Activated naive CD4-positive, alpha-beta T cell treated with anti-CD3 and anti-CD28 coated beads, Interleukin-2, amount 50 U/mL, for 16 hours (primary cell): Measurements from ENCODE around the gene RLBP1.

Source experiments
- DNase-seq: peaks from one replicate; pipeline ENCODE4 v3.0.0-alpha.2; 2020

Gene RLBP1

DNA sequence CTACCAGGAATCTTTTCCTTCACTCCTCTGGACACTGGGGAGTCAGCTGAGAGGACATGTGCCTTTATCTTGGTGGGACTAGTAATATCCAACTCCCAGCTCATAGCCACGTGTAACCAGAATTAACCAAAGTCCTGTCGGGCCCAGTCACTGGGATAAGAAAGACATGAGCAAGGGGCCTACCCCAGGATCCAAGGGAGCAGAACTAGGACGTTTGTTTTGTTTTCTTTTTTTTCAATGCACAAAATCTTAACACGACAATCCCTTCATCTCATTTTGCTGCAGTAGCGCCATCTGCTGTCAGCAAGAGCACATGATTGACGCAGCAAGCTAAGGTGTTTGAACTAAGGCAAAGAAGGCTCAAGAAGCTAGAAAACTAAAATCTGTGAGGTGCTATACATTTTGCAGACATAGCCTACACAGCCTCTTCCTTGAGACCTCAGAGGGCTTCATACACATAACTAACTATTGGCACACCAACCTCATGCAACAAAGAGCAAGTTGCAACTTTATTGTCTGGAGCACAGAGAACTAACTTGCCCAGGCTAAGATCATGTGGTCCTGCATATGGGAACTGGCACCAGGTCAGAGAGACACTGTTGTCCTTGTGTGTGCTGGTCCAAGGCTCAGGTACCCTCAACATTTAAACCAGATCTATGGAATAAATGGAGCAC is 43.6 kb downstream of the RLBP1 start:
- peak; percentile 67 for DNase-seq

DNA sequence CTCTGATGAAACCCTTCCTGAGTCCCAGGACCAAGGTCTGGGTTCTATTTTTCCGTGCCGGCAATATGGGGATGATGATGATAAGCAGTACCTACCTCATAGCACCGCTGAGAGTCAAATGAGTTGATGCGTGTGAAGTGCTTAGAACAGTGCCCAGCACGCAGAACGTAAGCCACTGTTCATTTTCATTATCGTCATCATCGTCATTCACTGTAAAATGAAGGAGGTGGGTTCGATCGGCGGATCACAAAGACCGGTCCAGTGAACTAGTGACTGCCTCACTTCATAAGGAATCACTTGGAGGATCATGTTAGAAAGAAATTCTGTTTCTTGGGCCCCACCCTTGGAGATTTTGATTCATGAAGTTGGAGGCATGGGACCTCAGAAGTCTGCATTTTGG is 44.3 kb downstream of the RLBP1 start:
- DNase-seq = no peak

DNA sequence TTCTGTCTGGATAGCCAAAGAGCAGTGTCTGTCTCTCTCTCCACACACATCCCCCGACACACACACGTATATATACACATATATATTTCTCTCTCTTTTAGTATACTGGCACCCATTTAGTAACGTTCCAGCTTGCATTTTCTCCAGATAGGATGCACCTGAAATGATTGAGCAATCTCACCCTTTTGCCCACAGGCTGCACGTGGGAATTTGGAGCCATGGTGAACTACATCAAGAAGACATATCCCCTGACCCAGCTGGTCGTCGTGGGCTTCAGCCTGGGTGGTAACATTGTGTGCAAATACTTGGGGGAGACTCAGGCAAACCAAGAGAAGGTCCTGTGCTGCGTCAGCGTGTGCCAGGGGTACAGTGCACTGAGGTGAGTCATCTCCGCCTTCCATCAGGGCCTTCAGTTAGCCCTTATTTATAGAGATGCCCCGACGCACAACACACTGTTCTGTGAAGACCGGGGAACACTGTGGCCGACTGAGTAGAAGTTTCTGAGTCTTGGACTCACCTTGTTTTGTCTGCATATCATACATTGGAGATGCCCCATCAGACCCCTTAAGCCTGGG is 45.7 kb downstream of the RLBP1 start:
- DNase-seq = no peak

DNA sequence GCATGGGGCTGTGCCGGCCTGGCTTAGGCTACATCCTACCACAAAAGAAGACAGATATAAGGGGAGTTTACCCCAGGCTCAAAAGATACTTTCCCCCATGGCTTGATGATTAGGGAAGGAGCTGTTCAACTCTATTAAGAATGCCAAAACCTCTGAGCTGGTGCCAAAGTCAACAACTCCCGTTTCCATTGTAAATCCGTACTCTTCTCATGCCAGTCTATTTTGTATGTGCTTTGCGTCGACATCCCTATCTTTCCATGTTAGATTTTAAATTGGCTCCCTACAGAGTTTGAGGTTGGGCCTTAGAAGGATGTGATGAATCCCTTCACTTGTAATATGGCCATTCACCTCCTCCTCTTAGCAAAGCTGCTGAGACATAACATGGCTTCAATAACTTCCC is 46.9 kb downstream of the RLBP1 start:
- DNase-seq = no peak

DNA sequence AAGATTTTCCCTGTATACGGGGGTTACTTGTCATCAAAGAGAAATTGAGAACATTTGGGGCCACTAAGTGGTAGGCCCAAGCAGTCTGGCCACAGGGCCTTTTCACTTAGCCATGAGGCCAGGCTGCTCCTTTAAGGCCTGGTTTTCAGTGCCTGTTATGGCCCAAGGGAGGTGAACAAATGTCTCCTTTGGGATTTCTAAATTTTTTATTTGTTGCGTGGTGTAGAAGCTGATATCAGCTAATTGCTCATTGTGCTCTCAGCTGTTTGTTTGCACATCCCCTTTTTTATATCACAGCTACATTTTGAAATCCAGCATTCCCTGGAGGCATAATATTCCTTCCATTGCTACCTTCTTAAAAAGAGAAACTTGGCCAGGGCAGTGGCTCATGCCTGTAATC is 48.5 kb downstream of the RLBP1 start:
- no peak for DNase-seq

DNA sequence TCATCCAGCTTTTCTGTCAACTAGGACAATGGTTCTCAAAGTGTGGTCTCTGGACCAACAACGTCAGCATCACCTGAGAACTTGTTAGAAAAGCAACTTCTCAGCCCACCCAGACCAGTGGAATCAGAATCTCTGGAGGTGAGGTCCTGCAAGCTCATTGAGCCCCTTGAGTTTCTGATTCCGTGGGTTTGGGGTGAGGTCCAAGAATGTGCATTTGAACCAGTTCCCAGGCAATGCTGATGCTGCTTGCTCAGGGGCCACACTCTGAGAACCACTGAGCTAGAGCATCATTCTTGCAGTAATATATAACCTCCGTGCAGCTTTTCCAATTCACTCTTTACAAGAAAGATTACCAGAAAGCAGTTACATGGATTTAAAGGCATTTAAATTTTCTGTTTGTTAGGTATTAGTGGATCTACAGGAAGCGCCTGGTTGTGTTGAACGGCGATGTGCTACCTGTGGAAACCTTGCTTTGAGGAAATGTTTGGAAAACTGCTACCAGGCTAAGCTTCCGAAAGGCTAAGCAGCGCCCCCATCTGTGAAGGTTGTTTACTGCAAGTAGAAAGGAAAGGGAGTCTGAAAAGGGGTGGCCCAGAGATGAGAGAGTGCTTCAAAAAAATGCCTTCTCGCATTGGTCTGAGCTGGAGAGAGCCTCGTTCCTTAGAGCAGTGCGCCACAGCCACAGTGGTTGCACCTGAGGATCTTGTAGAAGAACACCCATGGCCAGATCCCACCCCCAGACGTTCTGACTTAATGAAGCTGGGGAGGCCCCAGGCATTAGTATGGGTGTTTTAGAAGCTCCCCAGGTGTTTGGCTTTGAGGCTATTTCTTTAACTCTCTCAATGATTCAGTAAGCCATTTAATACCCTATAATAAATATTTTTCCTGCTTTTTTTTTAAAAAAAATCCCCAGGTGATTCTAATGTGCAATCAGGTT is 50.0 kb downstream of the RLBP1 start:
- peak; percentile 19 for DNase-seq

DNA sequence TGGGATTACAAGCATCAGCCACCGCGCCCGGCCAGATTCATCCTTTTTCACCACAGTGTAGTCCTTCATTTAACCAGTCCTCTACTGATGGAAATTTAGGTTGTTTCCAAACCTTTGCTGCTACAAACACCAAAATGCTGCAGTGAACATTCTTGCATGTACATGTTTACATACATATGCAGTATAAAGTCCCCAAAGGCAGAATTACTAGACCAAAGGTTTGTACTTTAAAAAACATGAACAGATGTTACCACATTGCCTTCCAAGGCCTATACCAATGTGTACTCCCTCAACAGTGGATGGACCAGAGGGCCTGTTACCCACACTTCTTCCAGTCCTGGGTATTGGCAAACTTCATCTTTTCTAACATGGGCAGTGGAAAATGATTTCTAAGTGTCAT is 51.0 kb downstream of the RLBP1 start:
- DNase-seq = no peak

DNA sequence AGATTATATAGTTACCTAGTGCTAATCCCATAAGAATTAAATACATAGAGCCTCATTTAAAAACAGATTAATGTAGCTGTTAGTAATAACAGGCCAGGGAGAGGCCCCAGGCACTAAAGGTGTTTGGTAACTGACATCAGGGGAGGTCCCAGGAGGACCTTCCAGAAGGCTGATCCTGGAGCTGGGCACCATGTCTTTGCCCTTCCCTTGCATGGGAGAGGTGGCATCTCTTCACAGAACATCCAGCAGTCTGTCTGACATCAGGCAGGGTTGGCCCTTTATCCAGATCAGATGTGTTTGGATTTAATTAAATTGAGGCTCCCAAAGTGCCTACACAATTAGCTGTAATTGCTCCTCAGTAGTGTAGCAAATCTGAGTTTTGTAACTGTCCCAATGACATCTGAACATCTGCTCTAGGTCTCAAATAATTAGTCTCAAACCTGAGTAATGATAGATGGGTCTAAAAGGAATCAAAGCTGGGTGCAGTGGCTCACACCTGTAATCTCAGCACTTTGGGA is 53.0 kb downstream of the RLBP1 start:
- no peak for DNase-seq

DNA sequence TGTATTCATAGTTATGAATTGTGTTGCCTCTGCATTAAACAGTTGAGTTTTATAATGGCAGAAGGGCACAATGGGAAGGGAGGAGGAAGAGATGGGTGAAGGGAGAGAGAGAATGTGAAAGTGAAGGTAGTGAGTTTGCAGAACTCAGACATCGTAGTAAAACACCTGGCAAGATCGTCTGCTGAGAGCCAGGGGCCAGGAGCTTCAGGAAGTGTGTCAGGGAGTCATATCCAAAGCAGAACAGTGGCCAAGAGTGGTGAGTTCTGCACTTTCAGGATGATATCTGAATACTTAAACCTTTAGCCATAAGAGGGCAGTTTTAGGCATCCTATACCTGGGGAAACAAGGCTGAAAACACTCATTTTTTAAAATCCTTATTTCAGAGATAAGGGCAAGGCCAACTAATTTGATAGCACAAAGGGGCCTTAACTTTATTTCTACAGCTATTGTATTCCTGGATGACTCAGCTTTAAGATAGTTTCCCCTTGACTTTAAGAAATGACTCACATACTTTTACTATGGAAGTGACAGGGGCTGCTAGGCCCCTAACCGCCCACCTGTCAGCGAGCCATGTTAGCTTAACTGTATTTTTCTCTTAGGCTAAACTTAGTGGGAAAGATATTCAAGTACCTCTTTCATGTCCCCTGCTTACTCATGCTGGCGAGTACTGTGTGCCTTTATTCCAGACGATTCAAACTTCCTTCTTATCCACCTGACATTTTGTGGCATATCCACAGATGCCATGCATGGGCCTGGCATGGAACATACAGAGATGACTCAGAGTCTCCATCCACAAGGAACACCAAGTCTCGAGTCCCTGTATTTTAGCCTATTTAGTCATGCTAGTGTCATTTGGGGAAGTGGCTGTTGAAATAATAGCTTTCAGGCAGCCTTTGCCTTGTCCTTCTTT is 53.9 kb downstream of the RLBP1 start:
- peak; percentile 82 for DNase-seq

DNA sequence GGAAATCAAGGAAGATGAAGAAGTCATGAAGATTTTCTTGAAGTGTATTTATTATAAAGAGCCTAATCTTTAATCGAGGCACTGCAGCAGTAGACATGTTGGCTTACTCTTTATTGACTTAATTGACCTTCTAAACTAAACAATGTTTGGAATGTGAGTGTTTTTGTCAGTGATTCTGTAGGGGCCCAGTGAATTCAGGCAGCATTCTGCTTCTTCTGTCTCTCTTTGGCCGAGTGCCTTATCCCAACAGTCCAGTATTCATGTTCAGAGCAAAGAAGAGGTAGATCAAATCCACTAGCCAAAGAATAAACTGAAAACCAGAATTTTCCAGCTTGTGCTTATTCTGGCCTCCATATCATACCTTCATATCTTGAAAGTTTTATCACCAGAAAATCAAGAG is 55.7 kb downstream of the RLBP1 start:
- no peak for DNase-seq

DNA sequence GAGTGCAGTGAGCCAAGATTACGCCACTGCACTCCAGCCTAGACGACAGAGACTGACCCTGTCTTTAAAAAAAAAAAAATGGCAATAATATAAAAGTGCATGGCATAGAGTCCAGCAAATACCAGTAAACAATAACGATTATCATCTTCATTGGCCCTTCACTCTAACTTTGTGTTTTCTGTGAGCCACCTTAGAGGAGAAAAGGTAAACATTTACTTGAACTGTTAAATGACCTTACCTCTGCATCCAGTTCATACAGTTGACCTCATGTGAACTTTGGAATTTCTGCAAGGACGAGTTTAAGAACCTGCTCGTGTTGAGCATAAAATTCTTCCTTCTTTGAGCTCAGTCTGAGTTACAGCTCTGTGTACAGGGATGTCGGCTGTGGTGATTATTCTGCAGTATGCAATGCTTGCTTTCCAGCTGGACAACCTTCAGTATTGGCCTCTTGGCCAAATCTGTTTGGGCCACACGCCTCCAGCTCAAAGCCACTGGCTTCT is 56.6 kb downstream of the RLBP1 start:
- DNase-seq = no peak

DNA sequence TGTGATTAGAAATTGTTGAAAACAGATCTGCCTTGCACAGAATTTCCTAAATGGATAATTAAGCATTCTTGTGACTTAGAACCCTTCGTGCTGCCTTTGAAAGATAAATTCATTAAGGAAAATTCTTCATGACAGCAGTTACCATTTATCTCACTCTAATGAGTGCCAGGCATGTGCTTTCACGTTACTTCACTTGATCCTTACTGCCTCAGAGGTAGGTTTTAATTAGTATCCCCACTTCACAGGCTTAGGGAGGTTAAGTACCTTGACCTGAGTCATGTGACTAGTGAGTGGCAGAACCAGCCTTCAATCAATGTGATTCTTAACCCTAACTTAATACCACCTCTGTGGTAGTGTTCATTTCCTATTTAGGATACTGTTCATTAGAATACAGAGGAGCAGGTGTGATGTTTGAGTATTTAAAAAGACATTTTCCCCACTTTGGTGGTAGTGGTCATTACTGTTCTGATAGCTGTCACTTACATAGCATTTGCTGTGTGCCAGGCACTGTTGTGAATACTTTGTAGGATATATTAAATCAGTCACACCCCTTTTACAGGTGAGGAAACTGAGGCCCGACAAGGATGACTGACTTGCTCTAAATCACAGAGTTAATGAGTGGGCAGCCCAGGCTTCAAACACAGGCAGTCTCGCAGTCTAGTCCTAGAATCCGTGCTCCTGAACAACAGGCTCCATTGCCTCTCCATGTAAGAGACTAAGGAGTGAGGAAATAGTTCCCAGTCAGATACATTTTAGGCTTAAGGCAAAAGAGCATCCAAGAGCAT is 57.9 kb downstream of the RLBP1 start:
- no peak for DNase-seq

DNA sequence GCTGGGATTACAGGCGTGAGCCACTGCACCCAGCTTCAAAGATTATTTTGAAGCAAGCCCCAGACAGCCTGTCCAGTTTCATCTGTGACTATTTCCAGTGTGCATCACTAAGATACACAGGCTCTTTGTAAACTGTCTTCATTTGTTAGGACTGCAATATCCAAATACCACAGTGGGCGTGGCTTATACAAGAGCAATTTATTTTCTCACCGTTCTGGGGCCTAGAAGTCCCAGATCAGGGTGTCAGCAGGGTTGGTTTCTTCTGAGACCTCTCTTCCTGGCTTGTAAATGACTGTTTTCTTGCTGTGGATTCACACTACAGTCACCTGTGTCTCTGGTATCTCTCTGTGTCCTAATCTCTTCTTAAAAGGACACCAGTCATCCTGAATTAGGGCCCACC is 59.7 kb downstream of the RLBP1 start:
- no peak for DNase-seq
